Measurements from ENCODE around the gene C1QTNF4. TPM values are rescaled to one million over a fixed set of nuclear protein-coding genes. Genes with fewer than 3 reads are reported as not detected.

The C1QTNF4 gene
- total RNA-seq, 4 donors from 2014 or later: 0.68 to 7.8 (median 1.8) TPM

GRCh38 chr11:47587039-47587716, 7.0 kb downstream of the C1QTNF4 start:
- TF ChIP-seq EP300 (IDR thresholded peaks at IDR 0.05; ENCODE audit: low read depth): no peak
- TF ChIP-seq CTCF (IDR thresholded peaks at IDR 0.05): no peak
- TF ChIP-seq POLR2A (IDR thresholded peaks at IDR 0.05): no peak
- no peak for TF ChIP-seq POLR2AphosphoS5 (IDR thresholded peaks at IDR 0.05)
- no peak for DNase-seq
- Histone ChIP-seq H3K9me3 (no peaks in the 10 kb centered on the region), H3K27me3 (peaks cover 26% of the 10 kb centered on the region), H3K36me3 (peaks cover 0 to 27% (median 12%) of the 10 kb centered on the region in 4 donors), H3K27ac (no peak overlapping the region), H3K4me3 (no peak overlapping the region), H3K4me1 (peaks cover 0 to 9% (median 0%) of the 10 kb centered on the region in 4 donors)
- in situ Hi-C loops (cut with MboI; ENCODE audit: low pct_ligation_motif_present in 1 of 4, low pct_unique_long_range_greater_than_20kb in 1 of 4, low sequenced_read_pairs in 3 of 4) (no loop called here), intact Hi-C loops (cut with DNase I; ENCODE audit: low total_unique reads) (no loop called here)
- 47 to 67% methylated on average over 3 to 6 of the region's 6 CpGs for WGBS, 2 donors (ENCODE audit: low coverage in 1 of 2)

- TF ChIP-seq POLR2AphosphoS5 (IDR thresholded peaks at IDR 0.05) (no peak), EP300 (IDR thresholded peaks at IDR 0.05; ENCODE audit: low read depth) (no peak), POLR2A (IDR thresholded peaks at IDR 0.05) (no peak), CTCF (IDR thresholded peaks at IDR 0.05) (no peak)
- no peak within 1 kb of the TSS for H3K27ac ChIP-seq
These were observed 7.9 kb downstream of the C1QTNF4 start, which contains the start of gene FAM180B for GRCh38 chr11:47586098-47586855. FAM180B (plus strand) TSS chr11:47586678; CDS start chr11:47586769, 91 bp downstream.

GRCh38 chr11:47583844-47584243, 10.4 kb downstream of the C1QTNF4 start:
- DNase-seq: no peak
- in situ Hi-C loops (cut with MboI; ENCODE audit: low pct_ligation_motif_present in 1 of 4, low pct_unique_long_range_greater_than_20kb in 1 of 4, low sequenced_read_pairs in 3 of 4) (no loop called here), intact Hi-C loops (cut with DNase I; ENCODE audit: low total_unique reads) (no loop called here)
- peaks cover 5 to 13% (median 13%) of the 10 kb centered on the region in 4 donors for H3K4me1 ChIP-seq
- no peak overlapping the region for H3K4me3 ChIP-seq
- no peaks in the 10 kb centered on the region for H3K9me3 ChIP-seq
- no peak overlapping the region for H3K27ac ChIP-seq
- peaks cover 0 to 43% (median 19%) of the 10 kb centered on the region in 4 donors for H3K36me3 ChIP-seq
- 90 to 94% methylated on average over 3 to 5 of the region's 5 CpGs for WGBS, 2 donors (ENCODE audit: low coverage in 1 of 2)
- no peak for TF ChIP-seq POLR2A (IDR thresholded peaks at IDR 0.05)
- no peak for TF ChIP-seq POLR2AphosphoS5 (IDR thresholded peaks at IDR 0.05)
- no peak for TF ChIP-seq CTCF (IDR thresholded peaks at IDR 0.05)
- TF ChIP-seq EP300 (IDR thresholded peaks at IDR 0.05; ENCODE audit: low read depth): no peak
- H3K27me3 ChIP-seq: no peaks in the 10 kb centered on the region

More at GRCh38 chr11:47586098-47586855, 7.9 kb downstream of the C1QTNF4 start, which contains the start of gene FAM180B:
- no peaks in the 10 kb centered on the region for H3K9me3 ChIP-seq
- no peak for DNase-seq
- in situ Hi-C loops (cut with MboI; ENCODE audit: low pct_ligation_motif_present in 1 of 4, low pct_unique_long_range_greater_than_20kb in 1 of 4, low sequenced_read_pairs in 3 of 4): no loop called here
- whole genome bisulfite sequencing, 2 donors (ENCODE audit: low coverage in 1 of 2): 66 to 73% methylated on average over 5 to 11 of the region's 12 CpGs
- no peak within 1 kb of the TSS for H3K4me3 ChIP-seq
- H3K27me3 ChIP-seq: peaks cover 18% of the 10 kb centered on the region
- intact Hi-C loops (cut with DNase I; ENCODE audit: low total_unique reads): no loop called here
- H3K36me3 ChIP-seq: peaks cover 0 to 36% (median 16%) of the 10 kb centered on the region in 4 donors
- H3K4me1 ChIP-seq: peaks cover 0 to 9% (median 0%) of the 10 kb centered on the region in 4 donors

Measured in transverse colon (tissue), 4 donors.